ENCODE results near the gene PIBF1.

DNA sequence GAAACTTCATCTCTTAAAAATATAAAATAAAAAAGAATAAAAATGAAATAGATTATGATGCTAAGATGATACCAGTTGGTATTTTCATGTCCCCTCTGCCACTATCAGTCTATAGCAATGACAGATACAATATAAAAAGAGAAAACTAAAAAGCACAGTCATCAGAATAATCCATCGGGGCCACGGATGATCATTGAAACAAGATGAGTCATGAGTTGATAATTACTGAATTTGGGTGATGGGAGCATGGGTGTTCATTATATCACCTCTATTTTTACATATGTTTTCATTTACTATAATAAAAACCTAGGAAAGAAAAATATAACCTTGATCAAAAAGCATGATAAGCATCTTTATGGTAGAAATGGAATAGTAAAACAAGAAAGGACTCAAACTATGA lies 41.1 kb downstream of the PIBF1 start:
- TF ChIP-seq, protein P1, sequence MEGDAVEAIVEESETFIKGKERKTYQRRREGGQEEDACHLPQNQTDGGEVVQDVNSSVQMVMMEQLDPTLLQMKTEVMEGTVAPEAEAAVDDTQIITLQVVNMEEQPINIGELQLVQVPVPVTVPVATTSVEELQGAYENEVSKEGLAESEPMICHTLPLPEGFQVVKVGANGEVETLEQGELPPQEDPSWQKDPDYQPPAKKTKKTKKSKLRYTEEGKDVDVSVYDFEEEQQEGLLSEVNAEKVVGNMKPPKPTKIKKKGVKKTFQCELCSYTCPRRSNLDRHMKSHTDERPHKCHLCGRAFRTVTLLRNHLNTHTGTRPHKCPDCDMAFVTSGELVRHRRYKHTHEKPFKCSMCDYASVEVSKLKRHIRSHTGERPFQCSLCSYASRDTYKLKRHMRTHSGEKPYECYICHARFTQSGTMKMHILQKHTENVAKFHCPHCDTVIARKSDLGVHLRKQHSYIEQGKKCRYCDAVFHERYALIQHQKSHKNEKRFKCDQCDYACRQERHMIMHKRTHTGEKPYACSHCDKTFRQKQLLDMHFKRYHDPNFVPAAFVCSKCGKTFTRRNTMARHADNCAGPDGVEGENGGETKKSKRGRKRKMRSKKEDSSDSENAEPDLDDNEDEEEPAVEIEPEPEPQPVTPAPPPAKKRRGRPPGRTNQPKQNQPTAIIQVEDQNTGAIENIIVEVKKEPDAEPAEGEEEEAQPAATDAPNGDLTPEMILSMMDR (IDR thresholded peaks at IDR 0.05; ENCODE audit: insufficient read depth, low read length): no peak
- TF ChIP-seq, protein P2, sequence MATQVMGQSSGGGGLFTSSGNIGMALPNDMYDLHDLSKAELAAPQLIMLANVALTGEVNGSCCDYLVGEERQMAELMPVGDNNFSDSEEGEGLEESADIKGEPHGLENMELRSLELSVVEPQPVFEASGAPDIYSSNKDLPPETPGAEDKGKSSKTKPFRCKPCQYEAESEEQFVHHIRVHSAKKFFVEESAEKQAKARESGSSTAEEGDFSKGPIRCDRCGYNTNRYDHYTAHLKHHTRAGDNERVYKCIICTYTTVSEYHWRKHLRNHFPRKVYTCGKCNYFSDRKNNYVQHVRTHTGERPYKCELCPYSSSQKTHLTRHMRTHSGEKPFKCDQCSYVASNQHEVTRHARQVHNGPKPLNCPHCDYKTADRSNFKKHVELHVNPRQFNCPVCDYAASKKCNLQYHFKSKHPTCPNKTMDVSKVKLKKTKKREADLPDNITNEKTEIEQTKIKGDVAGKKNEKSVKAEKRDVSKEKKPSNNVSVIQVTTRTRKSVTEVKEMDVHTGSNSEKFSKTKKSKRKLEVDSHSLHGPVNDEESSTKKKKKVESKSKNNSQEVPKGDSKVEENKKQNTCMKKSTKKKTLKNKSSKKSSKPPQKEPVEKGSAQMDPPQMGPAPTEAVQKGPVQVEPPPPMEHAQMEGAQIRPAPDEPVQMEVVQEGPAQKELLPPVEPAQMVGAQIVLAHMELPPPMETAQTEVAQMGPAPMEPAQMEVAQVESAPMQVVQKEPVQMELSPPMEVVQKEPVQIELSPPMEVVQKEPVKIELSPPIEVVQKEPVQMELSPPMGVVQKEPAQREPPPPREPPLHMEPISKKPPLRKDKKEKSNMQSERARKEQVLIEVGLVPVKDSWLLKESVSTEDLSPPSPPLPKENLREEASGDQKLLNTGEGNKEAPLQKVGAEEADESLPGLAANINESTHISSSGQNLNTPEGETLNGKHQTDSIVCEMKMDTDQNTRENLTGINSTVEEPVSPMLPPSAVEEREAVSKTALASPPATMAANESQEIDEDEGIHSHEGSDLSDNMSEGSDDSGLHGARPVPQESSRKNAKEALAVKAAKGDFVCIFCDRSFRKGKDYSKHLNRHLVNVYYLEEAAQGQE (IDR thresholded peaks at IDR 0.05; ENCODE audit: insufficient replicate concordance, low read depth): no peak
- TF ChIP-seq GABPA (IDR thresholded peaks at IDR 0.05; ENCODE audit: low read depth): no peak
- no peak for TF ChIP-seq POLR2AphosphoS5 (IDR thresholded peaks at IDR 0.05; ENCODE audit: low read depth)
- no peak for TF ChIP-seq SPI1 (IDR thresholded peaks at IDR 0.05; ENCODE audit: borderline replicate concordance, low read depth)

All from HL-60 (cell line).